K562 (cell line): ENCODE data around the gene RNF32. TPM values are rescaled to one million over a fixed set of nuclear protein-coding genes. Genes with fewer than 3 reads are reported as not detected.

Source experiments
- ATAC-seq: fragments of 200-7000 bp; cut with Tn5 transposase; 3 replicates; pipeline ENCODE4 v1.9.1; 2020; ENCODE audit warnings: moderate library complexity
- BruUV-seq: library from RNA; stranded (reverse); fragments of 400-500 nt; replicated peaks from 2 replicates; lab custom pipeline; 2021; lab: Mats Ljungman, UMichigan
- CTCF ChIA-PET: fragments of 300-600 bp; formaldehyde crosslinking; extraction: SDS; loops from one replicate; lab custom pipeline; 2021; ENCODE audit warnings: low intra/inter-chr PET ratio; lab: Yijun Ruan, JAX
- POLR2A ChIA-PET: fragments of 300-600, 350-650 bp; sonication (Branson Sonifier 250); formaldehyde crosslinking; extraction: SDS; loops from one replicate; lab custom pipeline; 2021; ENCODE audit warnings: antibody characterized with exemption, inconsistent platforms; lab: Yijun Ruan, JAX
- DNase-seq, 4 experiments: peaks; one replicate each; pipeline versions ENCODE4 v3.0.0 to v3.0.0-alpha.2; 2011 to 2018; ENCODE audit warnings: low spot score in 3 of 4, mixed read lengths in 3 of 4; ENCODE audit errors: extremely low read depth in 1 of 4
- FAIRE-seq: peaks from 2 replicates; lab custom pipeline; 2011; peaks lifted over from hg19 to GRCh38; lab: Jason Lieb, UNC
- H2AFZ ChIP-seq: 2 replicates; pipeline ENCODE4 v1.6.0; 2011; ENCODE audit warnings: low read depth, low read length, control low read depth, inconsistent platforms
- H3K27ac ChIP-seq: fragments of 200-600 bp; 3 replicates; pipeline ENCODE4 v1.8.0; 2011; ENCODE audit warnings: low read depth, mild to moderate bottlenecking, control low read depth, inconsistent platforms, low read length, moderate library complexity, mixed read lengths; ENCODE audit errors: extremely low read depth
- H3K27me3 ChIP-seq, 2 experiments: fragments of 300-600 bp in 1 of 2; 2 replicates in 1 of 2; 3 replicates in 1 of 2; pipeline versions ENCODE4 v1.6.0 to v1.8.0; 2011; ENCODE audit warnings: inconsistent platforms in 2 of 2, low read length in 2 of 2, mild to moderate bottlenecking in 1 of 2, mixed read lengths in 1 of 2, moderate library complexity in 1 of 2; ENCODE audit not compliant: control insufficient read depth in 2 of 2, insufficient read depth in 2 of 2
- H3K36me3 ChIP-seq: fragments of 300-600 bp; 3 replicates; pipeline ENCODE4 v1.8.0; 2011; ENCODE audit warnings: mild to moderate bottlenecking, low read length, inconsistent platforms; ENCODE audit not compliant: control insufficient read depth, insufficient read depth
- H3K4me1 ChIP-seq, 2 experiments: fragments of 200-600 bp in 1 of 2; replicated peaks in 1 of 2; 2 replicates in 1 of 2; 3 replicates in 1 of 2; pipeline versions ENCODE4 v1.5.1 to v1.8.0; 2011; ENCODE audit warnings: inconsistent platforms in 2 of 2, low read length in 2 of 2, mild to moderate bottlenecking in 1 of 2, mixed read lengths in 1 of 2, moderate library complexity in 1 of 2; ENCODE audit not compliant: control insufficient read depth in 2 of 2, insufficient read depth in 2 of 2
- H3K4me2 ChIP-seq: 2 replicates; pipeline ENCODE4 v1.6.1; 2011; ENCODE audit warnings: low read length, control low read depth, inconsistent platforms, mixed read lengths; ENCODE audit not compliant: insufficient read depth
- H3K4me3 ChIP-seq: fragments of 200-600 bp; sonication (generic), shearing (Covaris generic); 2 replicates; pipeline ENCODE4 v1.5.1; 2016; ENCODE audit warnings: control low read depth, inconsistent platforms
- H3K79me2 ChIP-seq: fragments of 200-600 bp; 3 replicates; pipeline ENCODE4 v1.8.0; 2011; ENCODE audit warnings: low read length, inconsistent platforms; ENCODE audit not compliant: control insufficient read depth, insufficient read depth
- H3K9ac ChIP-seq, 2 experiments: 2 replicates each; pipeline versions ENCODE4 v1.6.0 to v1.6.1; 2011; ENCODE audit warnings: low read depth in 2 of 2, low read length in 2 of 2, control low read depth in 1 of 2, inconsistent platforms in 1 of 2, mild to moderate bottlenecking in 1 of 2, mixed read lengths in 1 of 2; ENCODE audit not compliant: insufficient read depth in 1 of 2
- H3K9me1 ChIP-seq: one replicate; pipeline ENCODE4 v1.6.0; 2011; ENCODE audit warnings: inconsistent platforms, mild to moderate bottlenecking, low read length, moderate library complexity; ENCODE audit not compliant: control insufficient read depth, insufficient read depth
- H3K9me3 ChIP-seq: replicated peaks from 2 replicates; pipeline ENCODE4 v1.5.1; 2011; ENCODE audit warnings: low read depth, low read length, inconsistent platforms; ENCODE audit not compliant: control insufficient read depth, insufficient read depth
- H4K20me1 ChIP-seq: replicated peaks from 2 replicates; pipeline ENCODE4 v1.6.1; 2011; ENCODE audit warnings: low read length, inconsistent platforms, mixed read lengths; ENCODE audit not compliant: control insufficient read depth, insufficient read depth
- ARID2 ChIP-seq: fragments of 450-650 bp; IDR thresholded peaks from 2 replicates; pipeline ENCODE4 v1.6.1; 2017; ENCODE audit warnings: antibody characterized with exemption, mild to moderate bottlenecking
- ASH1L ChIP-seq: fragments of 450-650 bp; IDR thresholded peaks from 2 replicates; pipeline ENCODE4 v1.6.1; 2018; ENCODE audit warnings: borderline replicate concordance, mild to moderate bottlenecking, low read depth; ENCODE audit not compliant: partially characterized antibody
- DDX20 ChIP-seq: fragments of 450-650 bp; IDR thresholded peaks from 2 replicates; pipeline ENCODE4 v1.6.1; 2016; ENCODE audit warnings: missing genetic modification characterization, low read depth, mild to moderate bottlenecking, missing compliant biosample characterization, moderate library complexity
- FOXA1 ChIP-seq: fragments of 450-650 bp; IDR thresholded peaks from 2 replicates; pipeline ENCODE4 v1.6.1; 2016; ENCODE audit warnings: mild to moderate bottlenecking, borderline replicate concordance
- JUND ChIP-seq, 2 experiments: IDR thresholded peaks; 2 replicates in 1 of 2; 3 replicates in 1 of 2; pipeline ENCODE4 v1.6.1; 2011; ENCODE audit warnings: borderline replicate concordance in 2 of 2, low read depth in 2 of 2, low read length in 2 of 2, improper control_type of control experiment in 1 of 2, missing biosample characterization in 1 of 2, missing genetic modification characterization in 1 of 2, missing genetic modification reagents in 1 of 2
- MAFG ChIP-seq: fragments of 450-650 bp; conservative IDR thresholded peaks from 2 replicates; pipeline ENCODE4 v1.6.1; 2016; ENCODE audit warnings: missing genetic modification characterization, missing compliant biosample characterization
- MEIS2 ChIP-seq: fragments of 450-650 bp; IDR thresholded peaks from 2 replicates; pipeline ENCODE4 v1.6.1; 2014; ENCODE audit warnings: mild to moderate bottlenecking; ENCODE audit not compliant: partially characterized antibody
- TRIM24 ChIP-seq, 2 experiments: fragments of 450-650 bp; IDR thresholded peaks; 2 replicates each; pipeline ENCODE4 v1.6.1; 2016
- ZNF184 ChIP-seq: sonication (generic); formaldehyde crosslinking; IDR thresholded peaks from 2 replicates; pipeline ENCODE4 v1.5.0; 2020; ENCODE audit warnings: missing genetic modification reagents
- ZNF830 ChIP-seq: fragments of 250-450 bp; sonication (Bioruptor Pico); IDR thresholded peaks from 2 replicates; pipeline ENCODE4 v1.5.0; 2021; ENCODE audit warnings: mild to moderate bottlenecking
- WGBS: fragments of 100-300 bp; shearing (Covaris generic); methylation state at CpG from one replicate; pipeline ENCODE4 v1.1.6; 2016; ENCODE audit warnings: low coverage, mixed read lengths; ENCODE audit not compliant: insufficient coverage; ENCODE audit errors: missing lambda C conversion rate; 5-methylcytosine and 5-hydroxymethylcytosine counted together
- in situ Hi-C: fragments of 300-500 bp; cut with MboI; formaldehyde crosslinking; loops from 4 replicates; pipeline ENCODE4 v1.15.0; 2018; ENCODE audit warnings: inconsistent platforms, mixed read lengths
- intact Hi-C: fragments of 100-400 bp; cut with micrococcal nuclease; formaldehyde crosslinking; loops from 2 replicates; pipeline ENCODE4 v1.14.2; 2022
- polyA plus RNA-seq, 8 experiments: library from polyadenylated mRNA; depleted of rRNA in 4 of 8; stranded (reverse) in 5 of 8; unstranded in 3 of 8; fragments of >200 nt; fragmentation: Nextera tagmentation in 2 of 8; fragmentation: Illumina TruSeq in 1 of 8; extraction: Ambion mirVana in 2 of 8; extraction: Trizol in 1 of 8; gene quantifications; 2 replicates each; pipeline versions ENCODE4 v1.2.1 to v1.2.3, GENCODE V29; 2011 to 2014; ENCODE audit warnings: inconsistent platforms in 1 of 8, missing spikeins in 1 of 8
- total RNA-seq, 7 experiments: library from RNA; depleted of rRNA in 6 of 7; stranded (reverse); fragments of >200 nt in 6 of 7; fragmentation: Illumina TruSeq in 2 of 7; extraction: Trizol in 2 of 7; gene quantifications; 2 replicates each; pipeline versions ENCODE4 v1.2.1 to v1.2.3, GENCODE V29; 2011 to 2021; ENCODE audit warnings: low replicate concordance in 1 of 7
- TF ChIP-seq, protein P1 (sequence below): conservative IDR thresholded peaks from 2 replicates; pipeline ENCODE4 v1.6.1; 2011; ENCODE audit warnings: low read depth, mild to moderate bottlenecking, low read length; ENCODE audit not compliant: control insufficient read depth

The RNF32 gene
- total and polyA plus RNA-seq, 9 of the 15 experiments (the other 6 are each of a cell fraction or from before 2014, with no cell fraction given), result 2.6 to 7.0 (median 4.6) TPM

DNA sequence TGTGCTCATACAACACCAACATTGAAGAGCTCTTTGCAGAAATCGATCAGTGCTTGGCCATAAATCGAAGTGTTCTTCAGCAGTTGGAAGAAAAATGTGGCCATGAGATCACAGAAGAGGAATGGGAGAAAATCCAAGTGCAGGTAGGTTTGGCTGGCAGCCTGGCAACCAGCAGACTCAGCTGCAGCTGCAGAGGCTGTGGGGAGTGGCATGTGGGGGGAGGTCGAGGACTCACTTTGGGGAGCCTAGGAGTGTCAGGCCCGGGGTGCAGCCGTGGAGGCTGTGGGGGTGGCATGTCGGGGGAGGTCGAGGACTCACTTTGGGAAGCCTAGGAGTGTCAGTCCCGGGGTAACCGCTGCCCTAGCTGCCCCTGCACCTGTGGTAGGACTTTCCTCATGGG lies 35.1 kb downstream of the RNF32 start:
- Histone ChIP-seq H3K4me1 (0 out of 5 replicates have a peak, but pooled peaks cover 0 to 3% of the 10 kb centered on the region in 2 experiments), H3K9me3 (no peaks in the 10 kb centered on the region), H3K27ac (no peak overlapping the region), H4K20me1 (no peaks in the 10 kb centered on the region), H3K4me2 (no peak overlapping the region), H3K27me3 (no peaks in the 10 kb centered on the region), H3K4me3 (no peak overlapping the region), H3K9me1 (no peaks in the 10 kb centered on the region), H3K9ac (no peak overlapping the region), H3K36me3 (peaks cover 73% of the 10 kb centered on the region), H3K79me2 (no peaks in the 10 kb centered on the region), H2AFZ (no peak overlapping the region)
- WGBS, result 93% methylated on average over 9 of the region's 9 CpGs
- DNase-seq, result no peak
- ATAC-seq, result no peak
- in situ Hi-C loops, result no loop called here
- POLR2A ChIA-PET, result interaction anchor here (0.8 to 0.9 kb wide), 2 partner anchors 10 to 14 kb away, joined by 3 read pairs; no protein-coding TSS in a partner anchor
- TF ChIP-seq ZNF184 (CRISPR knock-in tag), result no peak
- CTCF ChIA-PET, result no interaction called here
- BruUV-seq, result no TSS peak
- intact Hi-C loops, result no loop called here
- FAIRE-seq, result no peak

DNA sequence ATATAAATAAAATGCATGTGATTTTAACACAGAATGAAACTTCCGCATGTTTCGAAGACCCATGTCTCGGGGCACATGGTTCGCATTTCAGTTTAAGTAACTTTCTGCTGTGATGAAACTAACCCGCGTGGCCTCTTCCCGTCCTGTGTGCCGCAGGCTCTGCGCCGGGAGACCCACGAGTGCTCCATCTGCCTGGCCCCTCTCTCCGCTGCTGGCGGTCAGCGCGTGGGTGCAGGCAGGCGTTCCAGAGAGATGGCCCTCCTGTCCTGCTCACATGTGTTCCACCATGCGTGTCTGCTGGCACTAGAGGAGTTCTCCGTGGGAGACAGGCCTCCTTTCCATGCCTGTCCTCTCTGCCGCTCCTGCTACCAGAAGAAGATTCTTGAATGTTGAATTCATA lies 35.7 kb downstream of the RNF32 start:
- no peak overlapping the region for H3K27ac ChIP-seq
- H3K36me3 ChIP-seq, result peaks cover 72% of the 10 kb centered on the region
- no peaks in the 10 kb centered on the region for H3K27me3 ChIP-seq
- no peaks in the 10 kb centered on the region for H3K9me1 ChIP-seq
- no peaks in the 10 kb centered on the region for H3K9me3 ChIP-seq
- in situ Hi-C loops, result no loop called here
- intact Hi-C loops, result no loop called here
- FAIRE-seq (no peak), DNase-seq (no peak), ATAC-seq (no peak)
- WGBS, result 89% methylated on average over 19 of the region's 19 CpGs
- ChIA-PET CTCF (no interaction called here), POLR2A (interaction anchor here (1.6 kb wide), 1 partner anchor 17 kb away, joined by 3 read pairs; no protein-coding TSS in a partner anchor)
- no peak overlapping the region for H2AFZ ChIP-seq
- no peaks in the 10 kb centered on the region for H3K79me2 ChIP-seq
- H3K4me3 ChIP-seq, result no peak overlapping the region
- no peak overlapping the region for H3K9ac ChIP-seq
- H3K4me1 ChIP-seq, result 0 out of 5 replicates have a peak, but pooled peaks cover 0 to 3% of the 10 kb centered on the region in 2 experiments
- H4K20me1 ChIP-seq, result no peaks in the 10 kb centered on the region
- no TSS peak for BruUV-seq
- H3K4me2 ChIP-seq, result no peak overlapping the region
- TF ChIP-seq, protein P1, sequence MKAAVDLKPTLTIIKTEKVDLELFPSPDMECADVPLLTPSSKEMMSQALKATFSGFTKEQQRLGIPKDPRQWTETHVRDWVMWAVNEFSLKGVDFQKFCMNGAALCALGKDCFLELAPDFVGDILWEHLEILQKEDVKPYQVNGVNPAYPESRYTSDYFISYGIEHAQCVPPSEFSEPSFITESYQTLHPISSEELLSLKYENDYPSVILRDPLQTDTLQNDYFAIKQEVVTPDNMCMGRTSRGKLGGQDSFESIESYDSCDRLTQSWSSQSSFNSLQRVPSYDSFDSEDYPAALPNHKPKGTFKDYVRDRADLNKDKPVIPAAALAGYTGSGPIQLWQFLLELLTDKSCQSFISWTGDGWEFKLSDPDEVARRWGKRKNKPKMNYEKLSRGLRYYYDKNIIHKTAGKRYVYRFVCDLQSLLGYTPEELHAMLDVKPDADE, result no peak
- TF ChIP-seq MAFG (tag) (no peak), TRIM24 (IDR thresholded peaks at IDR 0.05) (no peak), ZNF830 (no peak), DDX20 (tag) (no peak), JUND (IDR thresholded peaks at IDR 0.05; ENCODE audit: borderline replicate concordance, low read depth, low read length) (no peak), JUND (tag; IDR thresholded peaks at IDR 0.05; ENCODE audit: borderline replicate concordance, low read depth, low read length) (no peak), ASH1L (no peak), MEIS2 (no peak), ARID2 (no peak), FOXA1 (no peak)
